Measurements from ENCODE around the gene HS6ST1.

- no peak for TF ChIP-seq CTCF (IDR thresholded peaks at IDR 0.05; ENCODE audit: borderline replicate concordance, extremely low read depth, low read length, poor library complexity, severe bottlenecking)
- TF ChIP-seq EZH2 (IDR thresholded peaks at IDR 0.05; ENCODE audit: borderline replicate concordance, low read depth, low read length, severe bottlenecking): no peak
Observed at GRCh38 chr2:128357506-128358370, 39.1 kb upstream of the HS6ST1 start.
